SH-SY5Y (cell line): ENCODE measurements around the gene BPIFB4.

Experiments
- GATA2 ChIP-seq: IDR thresholded peaks from 2 replicates; pipeline ENCODE4 v1.6.1; 2011; ENCODE audit warnings: mild to moderate bottlenecking, low read depth, low read length
- GATA3 ChIP-seq: IDR thresholded peaks from 2 replicates; pipeline ENCODE4 v1.6.1; 2011; ENCODE audit warnings: low read depth, mild to moderate bottlenecking, low read length, moderate library complexity

GRCh38 chr20:33127422-33128097 is 48.1 kb downstream of the BPIFB4 start:
- TF ChIP-seq GATA2, result no peak
- no peak for TF ChIP-seq GATA3
